ENCODE measurements around the gene ARHGAP18. TPM values are rescaled to one million over a fixed set of nuclear protein-coding genes. Genes with fewer than 3 reads are reported as not detected.

The ARHGAP18 gene
- total and polyA plus RNA-seq, 2 of the 13 experiments (the other 11 are each of a cell fraction or from before 2014, with no cell fraction given): 58.2 to 115 TPM

DNA sequence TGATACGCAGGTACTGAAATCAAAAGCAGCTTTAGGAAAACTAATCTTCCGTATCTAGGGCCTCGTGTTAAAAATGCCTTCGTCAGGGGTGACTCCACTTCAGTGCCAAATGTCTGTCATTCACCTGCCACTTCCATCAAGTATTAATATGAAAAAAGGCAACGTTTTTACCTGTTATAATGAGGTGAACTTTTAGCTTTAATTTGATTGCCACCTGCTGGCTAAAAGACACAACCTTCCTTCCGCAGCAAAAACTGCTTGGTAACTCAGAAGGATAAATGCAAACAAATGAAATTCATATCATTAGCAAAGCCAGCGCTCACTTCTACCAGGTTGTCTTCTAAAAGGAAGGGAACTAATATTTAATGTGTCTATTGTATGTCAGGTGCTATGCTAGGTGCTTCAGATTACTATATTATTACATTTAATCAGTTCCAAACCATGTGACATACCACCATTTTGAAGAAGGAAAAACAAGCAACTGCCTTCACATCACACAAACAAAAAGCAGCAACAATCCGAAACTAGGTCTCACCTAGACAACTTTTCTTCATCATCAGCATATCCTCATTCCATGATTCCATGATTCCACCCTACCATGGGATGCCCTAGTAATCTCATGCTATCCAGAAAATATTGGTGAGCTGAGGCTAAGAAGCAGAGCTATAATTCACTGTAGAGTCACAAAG lies 20.6 kb upstream of the ARHGAP18 start (continued):
- TF ChIP-seq, protein P1, sequence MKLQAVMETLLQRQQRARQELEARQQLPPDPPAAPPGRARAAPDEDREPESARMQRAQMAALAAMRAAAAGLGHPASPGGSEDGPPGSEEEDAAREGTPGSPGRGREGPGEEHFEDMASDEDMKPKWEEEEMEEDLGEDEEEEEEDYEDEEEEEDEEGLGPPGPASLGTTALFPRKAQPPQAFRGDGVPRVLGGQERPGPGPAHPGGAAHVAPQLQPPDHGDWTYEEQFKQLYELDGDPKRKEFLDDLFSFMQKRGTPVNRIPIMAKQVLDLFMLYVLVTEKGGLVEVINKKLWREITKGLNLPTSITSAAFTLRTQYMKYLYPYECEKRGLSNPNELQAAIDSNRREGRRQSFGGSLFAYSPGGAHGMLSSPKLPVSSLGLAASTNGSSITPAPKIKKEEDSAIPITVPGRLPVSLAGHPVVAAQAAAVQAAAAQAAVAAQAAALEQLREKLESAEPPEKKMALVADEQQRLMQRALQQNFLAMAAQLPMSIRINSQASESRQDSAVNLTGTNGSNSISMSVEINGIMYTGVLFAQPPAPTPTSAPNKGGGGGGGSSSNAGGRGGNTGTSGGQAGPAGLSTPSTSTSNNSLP (IDR thresholded peaks at IDR 0.05; ENCODE audit: low read depth, low read length): peak; percentile 60
- 0 out of 2 replicates have a peak, but pooled peaks have one; percentile 19 for TF ChIP-seq ZNF12 (CRISPR knock-in tag; IDR thresholded peaks at IDR 0.05)
- TF ChIP-seq ZFP36L1 (CRISPR knock-in tag; IDR thresholded peaks at IDR 0.05): no peak
- TF ChIP-seq, protein P2, sequence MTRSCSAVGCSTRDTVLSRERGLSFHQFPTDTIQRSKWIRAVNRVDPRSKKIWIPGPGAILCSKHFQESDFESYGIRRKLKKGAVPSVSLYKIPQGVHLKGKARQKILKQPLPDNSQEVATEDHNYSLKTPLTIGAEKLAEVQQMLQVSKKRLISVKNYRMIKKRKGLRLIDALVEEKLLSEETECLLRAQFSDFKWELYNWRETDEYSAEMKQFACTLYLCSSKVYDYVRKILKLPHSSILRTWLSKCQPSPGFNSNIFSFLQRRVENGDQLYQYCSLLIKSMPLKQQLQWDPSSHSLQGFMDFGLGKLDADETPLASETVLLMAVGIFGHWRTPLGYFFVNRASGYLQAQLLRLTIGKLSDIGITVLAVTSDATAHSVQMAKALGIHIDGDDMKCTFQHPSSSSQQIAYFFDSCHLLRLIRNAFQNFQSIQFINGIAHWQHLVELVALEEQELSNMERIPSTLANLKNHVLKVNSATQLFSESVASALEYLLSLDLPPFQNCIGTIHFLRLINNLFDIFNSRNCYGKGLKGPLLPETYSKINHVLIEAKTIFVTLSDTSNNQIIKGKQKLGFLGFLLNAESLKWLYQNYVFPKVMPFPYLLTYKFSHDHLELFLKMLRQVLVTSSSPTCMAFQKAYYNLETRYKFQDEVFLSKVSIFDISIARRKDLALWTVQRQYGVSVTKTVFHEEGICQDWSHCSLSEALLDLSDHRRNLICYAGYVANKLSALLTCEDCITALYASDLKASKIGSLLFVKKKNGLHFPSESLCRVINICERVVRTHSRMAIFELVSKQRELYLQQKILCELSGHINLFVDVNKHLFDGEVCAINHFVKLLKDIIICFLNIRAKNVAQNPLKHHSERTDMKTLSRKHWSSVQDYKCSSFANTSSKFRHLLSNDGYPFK (CRISPR knock-in tag; IDR thresholded peaks at IDR 0.05; ENCODE audit: borderline replicate concordance): no peak
- TF ChIP-seq TOE1 (CRISPR knock-in tag; IDR thresholded peaks at IDR 0.05): peak; percentile 64; the same call in 1 of the 2 replicates
- TF ChIP-seq EED (CRISPR knock-in tag; IDR thresholded peaks at IDR 0.05): no peak
- no peak for TF ChIP-seq JDP2 (CRISPR knock-in tag; IDR thresholded peaks at IDR 0.05; ENCODE audit: borderline replicate concordance)
- TF ChIP-seq ELF3 (CRISPR knock-in tag; IDR thresholded peaks at IDR 0.05): no peak
- no peak for TF ChIP-seq ZNF468 (CRISPR knock-in tag; IDR thresholded peaks at IDR 0.05)
- TF ChIP-seq, protein P3, sequence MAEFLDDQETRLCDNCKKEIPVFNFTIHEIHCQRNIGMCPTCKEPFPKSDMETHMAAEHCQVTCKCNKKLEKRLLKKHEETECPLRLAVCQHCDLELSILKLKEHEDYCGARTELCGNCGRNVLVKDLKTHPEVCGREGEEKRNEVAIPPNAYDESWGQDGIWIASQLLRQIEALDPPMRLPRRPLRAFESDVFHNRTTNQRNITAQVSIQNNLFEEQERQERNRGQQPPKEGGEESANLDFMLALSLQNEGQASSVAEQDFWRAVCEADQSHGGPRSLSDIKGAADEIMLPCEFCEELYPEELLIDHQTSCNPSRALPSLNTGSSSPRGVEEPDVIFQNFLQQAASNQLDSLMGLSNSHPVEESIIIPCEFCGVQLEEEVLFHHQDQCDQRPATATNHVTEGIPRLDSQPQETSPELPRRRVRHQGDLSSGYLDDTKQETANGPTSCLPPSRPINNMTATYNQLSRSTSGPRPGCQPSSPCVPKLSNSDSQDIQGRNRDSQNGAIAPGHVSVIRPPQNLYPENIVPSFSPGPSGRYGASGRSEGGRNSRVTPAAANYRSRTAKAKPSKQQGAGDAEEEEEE (CRISPR knock-in tag; IDR thresholded peaks at IDR 0.05; ENCODE audit: borderline replicate concordance): no peak
- no peak for TF ChIP-seq SUZ12 (IDR thresholded peaks at IDR 0.05; ENCODE audit: low read depth, low read length)
- TF ChIP-seq, protein P4, sequence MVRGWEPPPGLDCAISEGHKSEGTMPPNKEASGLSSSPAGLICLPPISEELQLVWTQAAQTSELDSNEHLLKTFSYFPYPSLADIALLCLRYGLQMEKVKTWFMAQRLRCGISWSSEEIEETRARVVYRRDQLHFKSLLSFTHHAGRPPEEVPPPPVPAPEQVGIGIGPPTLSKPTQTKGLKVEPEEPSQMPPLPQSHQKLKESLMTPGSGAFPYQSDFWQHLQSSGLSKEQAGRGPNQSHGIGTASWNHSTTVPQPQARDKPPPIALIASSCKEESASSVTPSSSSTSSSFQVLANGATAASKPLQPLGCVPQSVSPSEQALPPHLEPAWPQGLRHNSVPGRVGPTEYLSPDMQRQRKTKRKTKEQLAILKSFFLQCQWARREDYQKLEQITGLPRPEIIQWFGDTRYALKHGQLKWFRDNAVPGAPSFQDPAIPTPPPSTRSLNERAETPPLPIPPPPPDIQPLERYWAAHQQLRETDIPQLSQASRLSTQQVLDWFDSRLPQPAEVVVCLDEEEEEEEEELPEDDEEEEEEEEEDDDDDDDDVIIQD (CRISPR knock-in tag; IDR thresholded peaks at IDR 0.05; ENCODE audit: low read depth): no peak
